ENCODE measurements around the gene TOR4A.
A peak's percentile ranks its signal among the peaks of the same experiment; 100 is the strongest.

Gene TOR4A

GRCh38 chr9:137309368-137310188, 32.1 kb downstream of the TOR4A start:
- no peak for DNase-seq

- DNase-seq = peak; percentile 85
Measured at GRCh38 chr9:137310189-137311052, 32.9 kb downstream of the TOR4A start.

- peak; percentile 81 for DNase-seq
Measured at GRCh38 chr9:137311171-137311985, 33.9 kb downstream of the TOR4A start.

GRCh38 chr9:137311986-137312851, 34.7 kb downstream of the TOR4A start:
- no peak for DNase-seq

- no peak for DNase-seq
Measured at GRCh38 chr9:137312852-137313325, 35.4 kb downstream of the TOR4A start.

GRCh38 chr9:137313326-137313936, 35.9 kb downstream of the TOR4A start:
- DNase-seq = no peak

GRCh38 chr9:137313956-137314560, 36.5 kb downstream of the TOR4A start:
- DNase-seq = no peak

- DNase-seq = no peak
Measured at GRCh38 chr9:137314561-137315560, 37.3 kb downstream of the TOR4A start.

- DNase-seq = no peak
Measured at GRCh38 chr9:137315581-137316011, 38.1 kb downstream of the TOR4A start.

GRCh38 chr9:137316012-137316981, 38.8 kb downstream of the TOR4A start:
- peak; percentile 47 for DNase-seq

- no peak for DNase-seq
Measured at GRCh38 chr9:137317021-137317717, 39.6 kb downstream of the TOR4A start.

GRCh38 chr9:137317718-137318511, 40.4 kb downstream of the TOR4A start:
- no peak for DNase-seq

GRCh38 chr9:137318602-137319001, 41.1 kb downstream of the TOR4A start:
- no peak for DNase-seq

GRCh38 chr9:137319011-137319738, 41.6 kb downstream of the TOR4A start:
- no peak for DNase-seq

- DNase-seq = no peak
Measured at GRCh38 chr9:137319739-137320551, 42.4 kb downstream of the TOR4A start.

Data from NCI-H510A (cell line).